CD14-positive monocyte (primary cell): Measurements from ENCODE around the gene SCN5A. TPM values are rescaled to one million over a fixed set of nuclear protein-coding genes. Genes with fewer than 3 reads are reported as not detected.

Experiments
- DNase-seq, 3 donors: peaks; one replicate each; pipeline ENCODE4 v3.0.0-alpha.2; 2011 to 2022
- H2AFZ ChIP-seq: 2 replicates; pipeline ENCODE4 v1.6.0; 2012; ENCODE audit warnings: mild to moderate bottlenecking, low read depth, low read length, inconsistent platforms; ENCODE audit not compliant: insufficient read depth, poor library complexity, severe bottlenecking
- H3K27ac ChIP-seq, 2 donors: 1 replicate in 1 of 2; 2 replicates in 1 of 2; pipeline ENCODE4 v1.5.1; 2012 to 2013; ENCODE audit warnings: low read length in 2 of 2, control low read depth in 1 of 2, inconsistent platforms in 1 of 2, low read depth in 1 of 2, mild to moderate bottlenecking in 1 of 2
- H3K27me3 ChIP-seq, 2 donors: one replicate each; pipeline versions ENCODE4 v1.6.0 to v1.6.1; 2011 to 2013; ENCODE audit warnings: low read length in 2 of 2; ENCODE audit not compliant: control insufficient read depth in 2 of 2, insufficient read depth in 2 of 2
- H3K36me3 ChIP-seq, 2 donors: replicated peaks in 1 of 2; 1 replicate in 1 of 2; 2 replicates in 1 of 2; pipeline versions ENCODE4 v1.5.1 to v1.6.1; 2012 to 2013; ENCODE audit warnings: low read length in 2 of 2, control low read depth in 1 of 2, inconsistent platforms in 1 of 2, mild to moderate bottlenecking in 1 of 2; ENCODE audit not compliant: insufficient read depth in 2 of 2, control insufficient read depth in 1 of 2
- H3K4me1 ChIP-seq, 2 donors: 1 replicate in 1 of 2; 2 replicates in 1 of 2; pipeline versions ENCODE4 v1.5.1 to v1.6.1; 2012 to 2013; ENCODE audit warnings: low read length in 2 of 2, control low read depth in 1 of 2, inconsistent platforms in 1 of 2, mild to moderate bottlenecking in 1 of 2, moderate library complexity in 1 of 2; ENCODE audit not compliant: insufficient read depth in 2 of 2, control insufficient read depth in 1 of 2
- H3K4me2 ChIP-seq: replicated peaks from 2 replicates; pipeline ENCODE3; 2012; ENCODE audit warnings: low read length, moderate library complexity, mild to moderate bottlenecking; ENCODE audit not compliant: poor library complexity, severe bottlenecking; ENCODE audit errors: extremely low read depth
- H3K4me3 ChIP-seq, 3 experiments: fragments of 200-600 bp in 1 of 3; sonication (generic) in 1 of 3; replicated peaks in 1 of 3; 1 replicate in 2 of 3; 2 replicates in 1 of 3; pipeline ENCODE4 v1.5.1; 2011 to 2013; ENCODE audit warnings: low read length in 3 of 3, mild to moderate bottlenecking in 3 of 3, control low read depth in 2 of 3, low read depth in 2 of 3, inconsistent platforms in 1 of 3, moderate library complexity in 1 of 3
- H3K79me2 ChIP-seq: 2 replicates; pipeline ENCODE4 v1.6.0; 2012; ENCODE audit warnings: mild to moderate bottlenecking, control low read depth, inconsistent platforms, low read length, moderate library complexity; ENCODE audit not compliant: insufficient read depth
- H3K9ac ChIP-seq: 2 replicates; pipeline ENCODE4 v1.6.0; 2017; ENCODE audit warnings: low read length, mild to moderate bottlenecking; ENCODE audit not compliant: insufficient read depth, poor library complexity, severe bottlenecking
- H3K9me3 ChIP-seq, 2 donors: replicated peaks in 1 of 2; 1 replicate in 1 of 2; 2 replicates in 1 of 2; pipeline versions ENCODE4 v1.5.1 to v1.6.1; 2012 to 2013; ENCODE audit warnings: low read length in 2 of 2, control low read depth in 1 of 2; ENCODE audit not compliant: control insufficient read depth in 1 of 2, insufficient read depth in 1 of 2
- H4K20me1 ChIP-seq: 2 replicates; pipeline ENCODE4 v1.6.0; 2012; ENCODE audit warnings: mild to moderate bottlenecking, low read length, control low read depth, moderate library complexity; ENCODE audit not compliant: insufficient read depth
- H3K27ac Mint-ChIP-seq, 7 donors: one replicate each; pipeline ENCODE4 v1.8.0; 2020; ENCODE audit warnings: mild to moderate bottlenecking in 7 of 7, mixed read lengths in 7 of 7, moderate library complexity in 6 of 7, inconsistent platforms in 2 of 7
- H3K27me3 Mint-ChIP-seq, 3 donors: one replicate each; pipeline ENCODE4 v1.8.0; 2021 to 2022; ENCODE audit warnings: low read depth in 3 of 3, mild to moderate bottlenecking in 3 of 3, mixed read lengths in 3 of 3, moderate library complexity in 3 of 3, inconsistent platforms in 1 of 3
- H3K36me3 Mint-ChIP-seq, 2 donors: one replicate each; pipeline ENCODE4 v1.8.0; 2020; ENCODE audit warnings: mixed read lengths in 2 of 2, inconsistent platforms in 1 of 2, mild to moderate bottlenecking in 1 of 2
- H3K4me1 Mint-ChIP-seq: one replicate; pipeline ENCODE4 v1.8.0; 2020; ENCODE audit warnings: mild to moderate bottlenecking, mixed read lengths
- H3K4me3 Mint-ChIP-seq, 2 donors: one replicate each; pipeline ENCODE4 v1.8.0; 2020; ENCODE audit warnings: mild to moderate bottlenecking in 2 of 2, mixed read lengths in 2 of 2, moderate library complexity in 1 of 2
- H3K9me3 Mint-ChIP-seq, 7 donors: one replicate each; pipeline ENCODE4 v1.8.0; 2020 to 2022; ENCODE audit warnings: mixed read lengths in 7 of 7, mild to moderate bottlenecking in 6 of 7, moderate library complexity in 6 of 7, inconsistent platforms in 2 of 7
- CTCF ChIP-seq: fragments of 200-600 bp; IDR thresholded peaks from one replicate; pipeline ENCODE4 v1.8.0; 2022; ENCODE audit warnings: antibody characterized with exemption, mild to moderate bottlenecking
- WGBS: methylation state at CpG from one replicate; pipeline ENCODE4 v1.1.5; 2013; ENCODE audit warnings: missing lambda C conversion rate; ENCODE audit not compliant: insufficient coverage; 5-methylcytosine and 5-hydroxymethylcytosine counted together
- intact Hi-C, 2 donors: fragments of 100-400 bp; cut with micrococcal nuclease; formaldehyde crosslinking; loops; one replicate each; pipeline versions ENCODE4 v1.15.0 to v1.15.1; 2023
- polyA plus RNA-seq, 3 donors: library from polyadenylated mRNA; depleted of rRNA in 1 of 3; unstranded in 2 of 3; stranded (reverse) in 1 of 3; fragments of 300-500 nt in 2 of 3; fragments of >200 nt in 1 of 3; fragmentation: Illumina TruSeq in 2 of 3; gene quantifications; 1 replicate in 2 of 3; 2 replicates in 1 of 3; pipeline ENCODE4 v1.2.3, GENCODE V29; 2012 to 2021

The SCN5A gene
- polyA plus RNA-seq, 3 donors, result not detected

GRCh38 chr3:38541806-38542205 is 107.7 kb downstream of the SCN5A start:
- Mint-ChIP-seq H3K4me3 (no peak overlapping the region), H3K27ac (no peak overlapping the region), H3K27me3 (peaks cover 0 to 3% (median 3%) of the 10 kb centered on the region in 3 donors), H3K4me1 (no peaks in the 10 kb centered on the region), H3K36me3 (peaks cover 0 to 1% of the 10 kb centered on the region in 2 donors), H3K9me3 (no peaks in the 10 kb centered on the region)
- Histone ChIP-seq H4K20me1 (no peaks in the 10 kb centered on the region), H3K9me3 (no peaks in the 10 kb centered on the region), H3K79me2 (no peaks in the 10 kb centered on the region), H3K9ac (no peak overlapping the region), H2AFZ (no peak overlapping the region), H3K27me3 (no peaks in the 10 kb centered on the region), H3K36me3 (no peaks in the 10 kb centered on the region), H3K27ac (no peak overlapping the region), H3K4me1 (no peaks in the 10 kb centered on the region), H3K4me3 (no peak overlapping the region), H3K4me2 (no peak overlapping the region)
- DNase-seq, result no peak
- intact Hi-C loops, result no loop called here
- TF ChIP-seq CTCF, result no peak
- WGBS, result 89% methylated on average over 8 of the region's 9 CpGs

GRCh38 chr3:38538773-38539353 is 110.6 kb downstream of the SCN5A start:
- no peaks in the 10 kb centered on the region for H3K4me1 ChIP-seq
- no peak overlapping the region for H3K9ac ChIP-seq
- H3K79me2 ChIP-seq, result no peaks in the 10 kb centered on the region
- H3K27ac Mint-ChIP-seq, result peak overlapping the region in 1 of 7 donors; percentile 67
- H4K20me1 ChIP-seq, result no peaks in the 10 kb centered on the region
- peaks cover 0 to 3% (median 1%) of the 10 kb centered on the region in 3 donors for H3K27me3 Mint-ChIP-seq
- no peaks in the 10 kb centered on the region for H3K27me3 ChIP-seq
- H3K9me3 ChIP-seq, result no peaks in the 10 kb centered on the region
- H3K4me3 ChIP-seq, result no peak overlapping the region
- H2AFZ ChIP-seq, result no peak overlapping the region
- no peak for TF ChIP-seq CTCF
- H3K36me3 ChIP-seq, result peaks cover 0 to 7% of the 10 kb centered on the region in 2 donors
- no peak for DNase-seq
- H3K27ac ChIP-seq, result no peak overlapping the region
- WGBS, result 100% methylated on average over 5 of the region's 8 CpGs
- H3K9me3 Mint-ChIP-seq, result peaks cover 0 to 5% (median 0%) of the 10 kb centered on the region in 7 donors
- no peak overlapping the region for H3K4me2 ChIP-seq
- no peaks in the 10 kb centered on the region for H3K4me1 Mint-ChIP-seq
- no peak overlapping the region for H3K4me3 Mint-ChIP-seq
- H3K36me3 Mint-ChIP-seq, result peaks cover 7 to 9% of the 10 kb centered on the region in 2 donors
- intact Hi-C loops, result no loop called here
